Head of caudate nucleus (tissue), 42 donors: ENCODE data around the gene STAC.
"Not testable (repeated sequence)": the region's sequence is repeated elsewhere in the genome, so short reads cannot be mapped to it uniquely, and the experiment has no call there.

Experiments used
- DNase-seq, 42 donors: peaks; one replicate each; pipeline versions ENCODE4 v3.0.0 to v3.0.0-alpha.2; 2020 to 2021; ENCODE audit warnings: mixed read lengths in 7 of 42
- intact Hi-C: fragments of 100-400 bp; cut with DNase I; formaldehyde crosslinking; loops from one replicate; pipeline ENCODE4 v1.15.0; 2022

Gene STAC

GRCh38 chr3:36461597-36461996, 81.3 kb downstream of the STAC start:
- intact Hi-C loops: no loop called here
- no peak for DNase-seq

- intact Hi-C loops, DNase-seq: not testable (repeated sequence)
Measured at GRCh38 chr3:36472045-36472444, 91.7 kb downstream of the STAC start.

- DNase-seq: no peak
- intact Hi-C loops: no loop called here
Measured at GRCh38 chr3:36475558-36475957, 95.3 kb downstream of the STAC start.

GRCh38 chr3:36476286-36476942, 96.1 kb downstream of the STAC start:
- intact Hi-C loops: no loop called here
- DNase-seq: no peak

- intact Hi-C loops: no loop called here
- DNase-seq: no peak
Measured at GRCh38 chr3:36477655-36478054, 97.4 kb downstream of the STAC start.

GRCh38 chr3:36480911-36481648, 100.8 kb downstream of the STAC start:
- intact Hi-C loops: no loop called here
- no peak for DNase-seq

GRCh38 chr3:36482256-36482655, 102.0 kb downstream of the STAC start:
- intact Hi-C loops: no loop called here
- no peak for DNase-seq

GRCh38 chr3:36482880-36483279, 102.6 kb downstream of the STAC start:
- intact Hi-C loops: no loop called here
- DNase-seq: peak in 1 of 42 donors; percentile 7

- intact Hi-C loops: no loop called here
Measured at GRCh38 chr3:36483709-36484108, 103.4 kb downstream of the STAC start.

GRCh38 chr3:36484386-36484785, 104.1 kb downstream of the STAC start:
- DNase-seq: no peak
- intact Hi-C loops: no loop called here

More at GRCh38 chr3:36483709-36484108, 103.4 kb downstream of the STAC start:
- DNase-seq: no peak

GRCh38 chr3:36486009-36486795, 105.9 kb downstream of the STAC start:
- DNase-seq: no peak
- intact Hi-C loops: no loop called here

- no peak for DNase-seq
- intact Hi-C loops: no loop called here
Measured at GRCh38 chr3:36487616-36488015, 107.3 kb downstream of the STAC start.

GRCh38 chr3:36488077-36488789, 107.9 kb downstream of the STAC start:
- intact Hi-C loops: no loop called here
- no peak for DNase-seq

- DNase-seq: no peak
- intact Hi-C loops: no loop called here
Measured at GRCh38 chr3:36489101-36489500, 108.8 kb downstream of the STAC start.

- intact Hi-C loops: no loop called here
Measured at GRCh38 chr3:36489679-36490425, 109.5 kb downstream of the STAC start.

GRCh38 chr3:36493051-36493450, 112.7 kb downstream of the STAC start:
- DNase-seq: no peak
- intact Hi-C loops: no loop called here

More at GRCh38 chr3:36489679-36490425, 109.5 kb downstream of the STAC start:
- no peak for DNase-seq

- intact Hi-C loops: no loop called here
- no peak for DNase-seq
Measured at GRCh38 chr3:36494461-36495109, 114.3 kb downstream of the STAC start.
